Stimulated activated CD4-positive, alpha-beta T cell treated with anti-CD3 and anti-CD28 coated beads, Interleukin-4, amount 100 ng/mL, for 48 hours (primary cell): ENCODE data around the gene NAV2.

Source experiments
- DNase-seq, 2 donors: peaks; one replicate each; pipeline ENCODE4 v3.0.0-alpha.2; 2020; ENCODE audit warnings: low read depth in 2 of 2

NAV2 gene

DNA sequence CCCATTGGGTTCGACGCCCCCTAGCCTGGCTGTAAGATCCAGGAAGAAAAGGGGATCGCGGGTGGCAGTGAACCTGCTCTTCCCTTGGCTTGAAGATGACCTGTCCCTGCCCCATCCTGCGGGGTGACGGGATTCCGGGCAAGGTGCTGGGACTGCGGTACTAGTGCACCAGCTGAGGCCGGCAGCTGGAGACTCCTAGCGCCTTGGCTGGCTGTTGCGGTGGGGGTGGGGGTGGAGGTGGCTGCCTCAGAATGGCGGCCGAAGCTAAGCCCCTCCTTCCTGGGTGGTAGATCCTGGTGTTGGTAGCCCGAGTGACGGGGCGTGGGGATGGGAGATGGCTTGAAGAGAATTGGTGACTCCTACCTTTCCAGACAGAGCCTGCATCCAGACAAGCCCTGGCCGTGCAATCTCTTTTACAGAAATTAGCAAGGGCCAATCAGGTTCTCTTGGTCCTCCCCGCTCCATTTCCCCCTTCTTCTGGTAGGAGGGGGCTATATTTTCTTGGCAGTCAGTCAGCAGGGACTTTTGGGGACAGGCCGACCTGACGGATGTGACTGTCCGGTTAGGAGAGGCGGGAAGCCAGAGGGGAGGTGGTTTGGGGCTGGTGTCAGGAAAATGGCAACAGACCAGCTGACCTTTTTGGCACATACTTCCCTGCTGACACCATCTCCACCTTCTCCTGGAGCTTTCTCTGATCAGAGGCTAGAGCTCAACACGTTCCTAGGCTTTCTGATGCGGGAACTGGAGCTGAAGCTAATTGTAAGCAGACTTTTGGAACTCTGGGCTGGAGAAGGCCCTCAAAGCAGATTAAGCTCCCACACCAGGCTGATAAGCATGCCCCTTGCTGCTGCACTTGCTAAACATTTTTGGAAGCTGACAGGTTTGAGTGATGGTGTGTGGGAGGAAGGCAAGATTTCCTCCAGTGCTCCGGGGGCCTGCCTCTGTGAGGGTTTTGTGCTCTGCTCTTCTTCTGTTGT lies 2.0 kb downstream of the NAV2 start:
- DNase-seq = no peak

DNA sequence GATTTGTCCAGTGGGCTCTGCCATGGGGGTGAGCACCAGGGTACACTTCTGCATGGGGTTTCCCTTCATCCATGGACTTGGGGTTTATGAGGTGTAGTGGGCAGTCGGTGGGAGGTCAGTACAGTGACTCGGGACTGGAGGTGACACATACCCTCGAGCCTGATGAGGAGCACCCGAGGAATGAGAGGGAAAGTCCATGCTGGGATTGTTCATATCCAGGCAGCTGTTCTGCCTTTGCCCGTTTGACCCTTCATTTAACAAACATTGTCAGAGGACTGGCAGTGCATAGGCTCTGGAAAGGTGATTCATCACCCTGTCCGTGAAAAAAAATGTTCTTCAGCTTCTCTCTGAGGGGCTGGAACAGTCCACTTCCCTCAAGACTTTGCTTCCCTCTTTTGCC lies 2.7 kb downstream of the NAV2 start:
- DNase-seq = no peak

DNA sequence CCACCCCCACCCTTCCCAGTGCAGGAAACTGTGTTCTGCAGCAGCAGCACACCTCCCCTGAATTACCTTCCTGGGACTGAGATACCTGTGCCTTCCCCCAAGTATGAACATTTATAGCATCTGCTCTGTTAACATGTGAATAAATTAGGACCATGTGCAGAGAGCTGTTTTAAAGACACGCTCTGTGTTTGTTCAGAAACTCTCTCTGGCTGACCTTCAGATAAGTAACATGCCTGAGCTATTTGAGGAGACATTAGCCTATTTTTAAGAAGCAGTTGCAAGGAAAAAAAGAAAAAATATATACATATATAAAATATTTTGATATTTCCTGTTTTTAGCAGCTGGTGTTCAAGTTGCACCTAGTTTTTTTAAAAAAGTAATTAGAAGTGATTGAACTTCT lies 5.4 kb downstream of the NAV2 start:
- DNase-seq = no peak

DNA sequence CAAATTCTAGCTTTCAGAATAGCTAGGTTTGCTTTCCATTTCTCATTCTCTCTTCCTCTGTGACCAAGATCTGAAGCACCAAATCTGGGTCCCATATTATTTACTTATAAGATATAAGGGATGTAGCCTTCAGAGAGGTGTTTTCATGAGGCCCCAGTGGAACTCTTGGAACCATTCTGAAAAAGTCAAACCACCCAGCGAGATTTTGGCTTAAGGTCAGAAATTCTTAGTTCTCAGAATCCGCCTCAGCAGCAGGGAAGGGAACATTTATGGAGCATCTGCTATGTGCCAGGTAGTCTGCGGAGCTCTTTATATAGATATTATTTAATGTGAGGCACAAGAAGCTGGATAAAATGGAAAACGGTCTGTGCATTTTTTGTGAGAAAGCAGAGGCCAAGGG lies 6.3 kb downstream of the NAV2 start:
- DNase-seq = no peak

- DNase-seq = no peak
Observed at GRCh38 chr11:19719960-19720359, 7.3 kb downstream of the NAV2 start.

DNA sequence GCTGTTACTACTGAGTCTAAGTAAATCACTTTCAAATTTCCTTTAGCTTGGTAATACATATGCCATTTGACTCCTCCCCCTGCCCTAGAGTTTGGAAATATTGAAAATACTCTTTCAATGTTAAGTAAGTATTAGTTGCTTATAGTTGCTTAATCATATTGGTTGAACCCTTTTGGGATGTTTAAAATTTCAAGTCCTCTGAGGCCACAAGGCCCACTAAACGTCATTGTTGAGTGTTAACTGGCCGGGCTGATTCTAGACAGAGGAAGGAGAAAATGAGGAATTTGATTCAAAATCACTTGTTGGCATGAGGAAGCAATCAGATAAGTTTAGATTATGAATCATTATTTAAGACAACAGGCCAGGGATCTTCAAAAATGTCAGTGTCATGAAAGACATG lies 8.5 kb downstream of the NAV2 start:
- DNase-seq = no peak

GRCh38 chr11:19722702-19723101 lies 10.1 kb downstream of the NAV2 start:
- no peak for DNase-seq

DNA sequence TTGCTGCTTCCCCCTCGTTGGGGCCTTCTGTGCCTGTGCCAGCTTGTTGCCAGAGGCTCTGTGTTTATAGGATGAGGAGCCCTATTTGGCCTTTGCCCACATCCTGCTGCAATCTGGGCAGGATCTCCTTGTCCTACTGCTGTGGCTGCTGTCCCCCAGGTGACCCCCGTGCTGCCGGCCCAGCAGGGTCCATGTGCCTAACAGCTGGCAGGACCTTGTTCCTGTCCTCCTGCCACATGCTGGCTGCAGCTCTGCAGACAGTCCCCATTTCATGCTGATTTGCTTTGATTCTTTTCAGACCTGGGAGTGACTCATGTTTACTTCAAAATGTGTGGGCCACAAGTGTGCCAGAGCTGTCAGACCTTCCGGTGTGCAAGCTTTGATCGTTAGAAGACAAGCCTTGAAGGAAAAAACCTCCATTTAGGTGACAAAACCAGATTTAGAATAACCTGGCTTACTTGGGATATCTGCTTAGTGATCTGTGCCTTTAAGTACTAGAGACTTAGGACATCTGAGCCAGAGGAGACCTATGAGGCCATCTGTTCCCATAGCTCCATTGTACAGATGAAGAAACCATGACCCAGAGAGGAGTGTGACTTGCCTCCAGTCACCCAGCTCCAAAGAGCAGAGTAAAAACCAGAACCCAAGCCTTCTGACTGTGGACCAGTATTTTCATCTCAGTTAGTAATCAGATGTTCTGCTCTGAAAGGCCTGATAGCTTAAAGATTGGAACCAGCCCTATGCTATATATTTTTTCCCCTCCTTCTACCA lies 11.1 kb downstream of the NAV2 start:
- no peak for DNase-seq

DNA sequence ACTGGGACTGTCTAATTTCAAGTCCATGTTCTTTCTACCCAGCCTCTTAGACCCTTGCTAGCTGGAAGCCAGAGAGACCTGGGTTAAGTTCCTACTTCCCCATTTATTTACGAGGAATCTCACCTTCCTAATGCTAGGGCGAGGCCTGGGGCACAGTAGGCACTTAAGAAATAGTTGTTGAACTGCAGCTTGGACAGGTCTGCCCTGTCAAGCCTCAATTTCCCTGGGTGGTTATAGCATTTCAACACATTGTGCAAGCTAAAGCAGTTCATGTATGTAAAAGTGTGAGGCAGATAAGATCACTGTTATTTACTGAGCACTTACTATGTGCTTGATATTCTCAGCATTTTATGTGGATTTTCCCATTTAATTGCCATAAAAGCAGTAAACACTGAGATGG lies 12.1 kb downstream of the NAV2 start:
- no peak for DNase-seq

DNA sequence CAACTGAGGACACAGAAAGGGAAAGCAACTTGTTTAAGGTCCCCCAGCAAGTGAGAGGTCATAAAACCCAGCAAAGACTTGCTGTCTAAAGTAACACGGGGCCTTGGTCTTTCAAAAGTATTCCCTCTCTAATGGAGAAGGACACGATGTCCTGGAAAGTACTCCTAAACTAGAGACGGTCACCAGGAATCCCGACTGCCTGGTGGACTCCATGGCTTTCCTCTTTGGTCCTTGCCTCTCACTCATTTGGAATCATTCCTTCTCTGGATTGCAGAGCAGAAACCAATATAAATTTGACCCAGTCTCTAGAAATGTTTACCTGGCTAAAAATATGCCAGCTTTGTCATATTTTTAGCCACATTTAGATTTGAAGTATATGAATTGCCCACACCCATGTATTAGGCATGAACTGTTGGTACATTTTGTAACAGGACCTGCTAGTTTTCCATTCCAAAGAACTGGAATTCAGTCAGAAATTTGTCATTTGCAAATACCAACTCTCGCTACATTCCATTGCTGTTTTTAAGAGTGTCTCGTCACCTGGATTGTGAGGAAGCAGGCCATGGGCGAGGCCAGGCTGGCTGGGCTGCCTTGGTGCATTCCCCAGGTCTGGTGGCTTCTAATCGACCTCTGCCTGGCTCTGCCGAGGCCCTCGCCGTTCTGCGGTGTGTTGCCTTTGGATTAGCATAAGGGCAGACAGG lies 12.9 kb downstream of the NAV2 start:
- DNase-seq = no peak

- no peak for DNase-seq
Observed at GRCh38 chr11:19727246-19727645, 14.6 kb downstream of the NAV2 start.

DNA sequence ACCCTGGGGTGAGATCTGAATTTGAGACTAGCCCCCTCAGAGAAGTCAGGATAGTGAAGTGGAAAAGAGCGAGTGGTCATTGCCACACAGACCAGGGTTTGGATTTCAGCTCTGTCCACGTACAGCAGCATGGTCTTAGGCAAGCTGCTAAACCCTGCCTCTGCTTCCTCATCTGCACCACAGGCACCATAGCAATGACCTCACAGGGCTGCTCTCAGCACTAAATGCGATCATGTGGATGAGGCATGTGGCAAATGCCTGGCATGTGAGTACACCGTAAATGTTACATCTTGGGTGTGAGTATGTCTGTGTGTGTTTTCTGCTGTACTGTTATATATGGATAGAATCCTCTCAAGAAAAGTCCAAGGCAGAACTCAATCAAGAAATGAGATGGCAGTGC lies 15.8 kb downstream of the NAV2 start:
- DNase-seq = no peak

DNA sequence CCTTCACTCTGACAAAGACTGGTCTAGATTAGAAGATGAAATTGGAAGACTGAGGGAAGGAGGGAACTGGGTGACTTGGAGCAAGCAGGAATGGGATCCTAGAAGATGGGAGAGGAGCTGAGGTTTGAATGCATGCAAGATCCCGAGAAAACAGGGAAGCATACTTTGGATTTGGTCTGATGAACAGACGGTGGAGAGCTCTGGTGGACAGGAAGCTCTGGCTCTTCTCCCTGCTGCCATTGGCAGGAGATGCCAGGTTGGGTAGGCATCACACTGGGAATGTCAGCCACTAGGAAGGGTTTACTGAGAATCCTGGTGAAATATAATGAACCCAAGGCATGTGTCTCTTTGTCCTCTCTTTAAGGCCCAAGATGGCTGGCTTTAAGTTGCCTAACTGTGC lies 16.5 kb downstream of the NAV2 start:
- no peak for DNase-seq

GRCh38 chr11:19730373-19730772 lies 17.7 kb downstream of the NAV2 start:
- no peak for DNase-seq

DNA sequence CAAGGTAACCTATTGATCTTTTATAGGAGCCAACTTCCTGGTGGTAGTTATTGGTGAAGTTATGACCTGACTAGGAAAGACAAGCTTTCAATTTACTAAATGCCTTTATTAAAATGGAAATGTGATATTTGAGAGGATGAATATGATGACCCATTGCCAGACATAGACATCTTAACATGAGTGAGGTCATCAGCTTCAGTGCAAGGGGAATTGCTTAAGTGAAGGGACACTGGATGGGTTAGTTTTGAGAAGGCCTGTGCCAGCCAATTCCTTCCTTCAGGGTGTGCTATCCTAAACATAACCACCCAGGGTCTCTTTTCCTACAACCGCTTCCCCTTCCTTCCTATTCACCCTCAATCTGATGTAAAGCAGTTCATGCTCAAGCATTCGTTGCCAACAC lies 21.5 kb downstream of the NAV2 start:
- DNase-seq = no peak

- no peak for DNase-seq
Observed at GRCh38 chr11:19735157-19735908, 22.7 kb downstream of the NAV2 start.

- no peak for DNase-seq
Observed at GRCh38 chr11:19735909-19736498, 23.4 kb downstream of the NAV2 start.

GRCh38 chr11:19736831-19737230 lies 24.2 kb downstream of the NAV2 start:
- no peak for DNase-seq

DNA sequence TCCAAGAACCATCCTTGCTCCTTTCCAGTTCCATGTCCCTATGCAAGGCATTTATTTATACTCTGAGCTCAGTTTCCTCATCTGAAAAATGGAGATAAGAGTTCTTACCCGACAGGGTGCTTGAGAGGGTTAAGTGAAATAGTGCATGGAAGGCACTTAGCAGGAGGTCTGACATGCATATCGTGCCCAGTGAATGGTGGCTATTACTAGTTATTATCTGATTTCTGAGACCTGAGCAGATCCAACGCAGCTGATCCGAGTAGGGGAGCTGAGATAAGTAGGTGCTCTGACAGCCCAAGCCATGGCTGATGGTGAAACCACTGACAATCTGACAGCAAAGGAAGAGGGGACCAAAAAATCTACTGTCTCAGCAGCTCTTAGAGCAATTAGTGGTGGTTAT lies 24.9 kb downstream of the NAV2 start:
- DNase-seq = no peak

- no peak for DNase-seq
Observed at GRCh38 chr11:19738124-19738523, 25.5 kb downstream of the NAV2 start.

DNA sequence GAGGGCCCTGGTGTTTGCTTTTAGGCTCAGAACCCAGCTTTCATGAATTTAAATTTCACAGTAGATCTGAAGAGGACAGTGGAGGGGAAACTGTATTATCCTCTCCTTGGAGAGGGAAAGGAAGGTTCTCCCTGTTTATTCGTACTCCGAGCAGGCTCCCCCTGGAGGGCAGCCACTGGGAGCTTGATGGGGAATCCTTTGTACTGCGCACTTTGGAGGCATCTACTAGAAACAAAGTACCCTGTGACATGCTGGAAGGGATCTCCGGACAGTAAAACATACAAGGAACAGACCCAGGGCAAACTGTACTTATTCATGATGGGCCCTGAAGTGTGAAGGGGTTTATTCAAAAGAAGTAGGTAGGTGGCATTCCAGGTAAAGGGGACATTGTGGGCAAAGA lies 27.2 kb downstream of the NAV2 start:
- DNase-seq = no peak
